Tibial nerve (tissue), 3 donors: ENCODE data around the gene DHX58.

Source experiments
- POLR2A ChIP-seq, 2 donors: fragments of 450-650 bp; IDR thresholded peaks; one replicate each; pipeline ENCODE4 v1.6.1; 2017; ENCODE audit warnings: antibody characterized with exemption in 2 of 2, mild to moderate bottlenecking in 2 of 2, moderate library complexity in 2 of 2
- TF ChIP-seq, protein P1 (sequence below), 5 experiments: fragments of 200-600 bp in 3 of 5; fragments of 450-650 bp in 2 of 5; sonication (generic) in 3 of 5; IDR thresholded peaks; one replicate each; pipeline ENCODE4 v1.5.1; 2016 to 2019; ENCODE audit warnings: antibody characterized with exemption in 5 of 5, mild to moderate bottlenecking in 3 of 5, moderate library complexity in 2 of 5

GRCh38 chr17:42055496-42055895 is 57.0 kb downstream of the DHX58 start:
- TF ChIP-seq, protein P1, sequence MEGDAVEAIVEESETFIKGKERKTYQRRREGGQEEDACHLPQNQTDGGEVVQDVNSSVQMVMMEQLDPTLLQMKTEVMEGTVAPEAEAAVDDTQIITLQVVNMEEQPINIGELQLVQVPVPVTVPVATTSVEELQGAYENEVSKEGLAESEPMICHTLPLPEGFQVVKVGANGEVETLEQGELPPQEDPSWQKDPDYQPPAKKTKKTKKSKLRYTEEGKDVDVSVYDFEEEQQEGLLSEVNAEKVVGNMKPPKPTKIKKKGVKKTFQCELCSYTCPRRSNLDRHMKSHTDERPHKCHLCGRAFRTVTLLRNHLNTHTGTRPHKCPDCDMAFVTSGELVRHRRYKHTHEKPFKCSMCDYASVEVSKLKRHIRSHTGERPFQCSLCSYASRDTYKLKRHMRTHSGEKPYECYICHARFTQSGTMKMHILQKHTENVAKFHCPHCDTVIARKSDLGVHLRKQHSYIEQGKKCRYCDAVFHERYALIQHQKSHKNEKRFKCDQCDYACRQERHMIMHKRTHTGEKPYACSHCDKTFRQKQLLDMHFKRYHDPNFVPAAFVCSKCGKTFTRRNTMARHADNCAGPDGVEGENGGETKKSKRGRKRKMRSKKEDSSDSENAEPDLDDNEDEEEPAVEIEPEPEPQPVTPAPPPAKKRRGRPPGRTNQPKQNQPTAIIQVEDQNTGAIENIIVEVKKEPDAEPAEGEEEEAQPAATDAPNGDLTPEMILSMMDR (IDR thresholded peaks at IDR 0.05): no peak
- no peak for TF ChIP-seq POLR2A (IDR thresholded peaks at IDR 0.05)
